DND-41 (cell line): ENCODE results near the gene GRB7.
"Not testable (repeated sequence)": the region's sequence is repeated elsewhere in the genome, so short reads cannot be mapped to it uniquely, and the experiment has no call there.

Source experiments
- CTCF ChIP-seq: IDR thresholded peaks from 2 replicates; pipeline ENCODE4 v1.5.1; 2012; ENCODE audit warnings: borderline replicate concordance, low read length, moderate library complexity, mild to moderate bottlenecking; ENCODE audit not compliant: poor library complexity, severe bottlenecking; ENCODE audit errors: extremely low read depth
- EZH2 ChIP-seq: IDR thresholded peaks from 3 replicates; pipeline ENCODE4 v1.6.1; 2012; ENCODE audit warnings: borderline replicate concordance, low read depth, mild to moderate bottlenecking, moderate library complexity, low read length, inconsistent platforms; ENCODE audit not compliant: severe bottlenecking

GRCh38 chr17:39748444-39749034 is 10.8 kb downstream of the GRB7 start:
- not testable (repeated sequence) for TF ChIP-seq EZH2, CTCF
